ENCODE data around the gene PRICKLE4. TPM values are rescaled to one million over a fixed set of nuclear protein-coding genes. Genes with fewer than 3 reads are reported as not detected.
A peak's percentile ranks its signal among the peaks of the same experiment; 100 is the strongest.

The PRICKLE4 gene
- polyA plus RNA-seq (2013, experiment 1 of 2; ENCODE audit: insufficient read length) = 0.40 TPM
- polyA plus RNA-seq (2013, experiment 2 of 2; ENCODE audit: insufficient read length) = not detected

- no peak for DNase-seq
Observed at GRCh38 chr6:41780551-41781365, at the start of gene PRICKLE4. Gene PRICKLE4 (plus strand): TSS chr6:41780782. CDS start chr6:41783474, 2,692 bp downstream.

GRCh38 chr6:41731561-41732086, 49.0 kb upstream of the PRICKLE4 start:
- no peak for DNase-seq

- DNase-seq = no peak
Observed at GRCh38 chr6:41732149-41732548, 48.4 kb upstream of the PRICKLE4 start.

- DNase-seq = no peak
Observed at GRCh38 chr6:41732591-41733359, 47.8 kb upstream of the PRICKLE4 start.

GRCh38 chr6:41733360-41733706, 47.2 kb upstream of the PRICKLE4 start:
- DNase-seq = no peak

- peak; percentile 68 for DNase-seq
Observed at GRCh38 chr6:41733707-41734665, 46.6 kb upstream of the PRICKLE4 start.

- peak; percentile 74 for DNase-seq
Observed at GRCh38 chr6:41734666-41735426, 45.7 kb upstream of the PRICKLE4 start.

- peak; percentile 89 for DNase-seq
Observed at GRCh38 chr6:41735427-41736185, 45.0 kb upstream of the PRICKLE4 start, which contains the start of gene TFEB. Gene TFEB (minus strand): TSS chr6:41735608. CDS start chr6:41691213, 44,395 bp downstream.

GRCh38 chr6:41736186-41736733, 44.3 kb upstream of the PRICKLE4 start:
- DNase-seq = no peak

- DNase-seq = no peak
Observed at GRCh38 chr6:41736800-41737555, 43.6 kb upstream of the PRICKLE4 start.

- no peak for DNase-seq
Observed at GRCh38 chr6:41737591-41738130, 42.9 kb upstream of the PRICKLE4 start.

GRCh38 chr6:41739041-41739440, 41.5 kb upstream of the PRICKLE4 start:
- DNase-seq = peak; percentile 22

- no peak for DNase-seq
Observed at GRCh38 chr6:41740366-41741162, 40.0 kb upstream of the PRICKLE4 start.

- no peak for DNase-seq
Observed at GRCh38 chr6:41741625-41742490, 38.7 kb upstream of the PRICKLE4 start.

GRCh38 chr6:41743406-41744235, 37.0 kb upstream of the PRICKLE4 start:
- no peak for DNase-seq

- no peak for DNase-seq
Observed at GRCh38 chr6:41744236-41744787, 36.3 kb upstream of the PRICKLE4 start.

All from fibroblast of skin of back (primary cell).